NCI-H2227 (cell line): ENCODE results near the gene AHDC1.
A peak's percentile ranks its signal among the peaks of the same experiment; 100 is the strongest.
"Not testable (repeated sequence)": the region's sequence is repeated elsewhere in the genome, so short reads cannot be mapped to it uniquely, and the experiment has no call there.

Experiments used
- DNase-seq: peaks from one replicate; lab custom pipeline; 2025; ENCODE audit not compliant: unreplicated experiment; lab: John Stamatoyannopoulos, UW

AHDC1 gene

DNA sequence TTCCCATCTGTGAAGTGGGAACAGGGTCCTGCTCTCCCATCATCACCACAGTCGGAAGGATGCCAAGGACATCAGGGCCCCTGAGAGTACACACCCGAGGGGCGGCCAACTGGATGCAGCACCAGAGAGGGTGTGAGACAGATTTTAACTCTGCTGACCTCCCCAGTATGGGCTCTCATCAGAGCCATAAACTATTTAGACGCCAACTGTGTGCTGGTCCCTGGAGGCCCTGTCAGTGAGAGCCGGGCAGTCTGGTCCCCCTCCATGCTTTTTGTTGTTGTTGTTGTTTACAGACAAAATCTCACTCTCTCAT, 29.3 kb upstream of the AHDC1 start:
- DNase-seq = no peak

DNA sequence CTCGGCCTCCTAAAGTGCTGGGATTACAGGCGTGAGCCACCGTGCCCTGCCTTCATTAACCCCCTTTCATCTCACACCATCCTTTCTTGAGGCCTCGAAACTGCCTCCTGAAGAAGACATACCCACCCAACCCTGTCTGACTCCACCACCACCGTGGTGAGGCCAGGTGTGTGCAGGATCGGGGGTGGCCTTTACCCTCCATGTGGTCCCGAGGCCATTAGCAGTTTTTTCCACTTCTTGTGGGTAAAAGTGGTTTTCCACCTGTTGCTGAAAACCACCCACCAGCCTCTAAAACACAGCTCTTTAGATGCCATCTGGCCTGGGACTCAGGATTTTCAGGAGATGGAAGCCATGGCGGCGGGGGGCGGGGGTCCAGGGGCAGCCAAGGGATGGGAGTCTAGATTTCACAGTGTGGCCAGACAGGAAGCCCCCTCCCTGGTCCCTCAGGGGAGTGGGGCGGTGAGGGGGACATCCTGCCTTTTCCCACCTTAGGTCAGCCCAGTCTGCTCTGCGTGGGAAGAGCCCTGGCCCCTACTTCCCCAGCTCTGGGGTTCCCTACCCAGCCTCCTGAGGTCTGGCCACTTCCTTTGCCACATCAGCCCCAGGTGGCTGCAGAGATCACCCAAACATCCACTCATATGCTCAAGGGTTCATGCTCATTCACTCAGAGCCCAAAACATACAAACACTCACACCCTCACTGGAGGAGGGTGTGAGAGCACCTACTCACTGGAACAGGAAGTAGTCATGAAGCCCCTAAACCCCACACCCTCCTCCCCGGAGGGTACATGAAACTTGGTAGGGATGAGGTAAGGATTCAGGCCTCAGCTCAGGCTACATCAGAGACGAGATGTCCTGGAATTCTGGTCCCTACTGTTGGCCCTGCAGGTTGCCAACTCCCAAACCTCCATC, 28.7 kb upstream of the AHDC1 start:
- DNase-seq = no peak

DNA sequence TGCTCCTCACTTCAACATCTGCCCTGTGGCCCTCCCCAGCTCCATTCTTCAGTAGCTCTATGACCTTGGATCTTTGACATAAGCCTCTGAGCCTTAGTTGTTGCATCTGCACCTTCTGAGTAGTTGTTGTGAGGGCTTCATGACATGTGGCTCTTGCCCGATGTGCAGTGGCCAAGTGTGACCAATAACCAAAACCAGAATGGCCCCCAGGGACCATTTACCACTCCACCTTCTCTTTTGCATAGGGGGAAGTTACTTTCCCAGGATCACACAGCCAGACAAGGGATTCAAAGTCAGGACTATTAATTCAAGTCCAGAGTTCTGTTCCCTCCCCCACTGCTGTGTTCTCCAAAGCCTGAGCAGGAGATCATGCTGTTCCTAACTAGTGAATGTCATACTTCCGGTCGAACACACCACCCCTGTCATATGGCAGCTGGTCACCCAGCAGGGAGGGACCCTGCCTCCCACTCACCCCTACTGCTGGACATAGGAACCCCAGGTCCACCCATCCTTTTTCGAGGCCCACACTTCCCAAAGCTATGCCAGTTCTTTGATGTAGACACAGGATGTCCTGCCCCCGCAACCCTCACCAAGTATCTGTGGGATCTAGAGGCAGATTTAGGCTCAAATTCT, 27.0 kb upstream of the AHDC1 start:
- DNase-seq = no peak

DNA sequence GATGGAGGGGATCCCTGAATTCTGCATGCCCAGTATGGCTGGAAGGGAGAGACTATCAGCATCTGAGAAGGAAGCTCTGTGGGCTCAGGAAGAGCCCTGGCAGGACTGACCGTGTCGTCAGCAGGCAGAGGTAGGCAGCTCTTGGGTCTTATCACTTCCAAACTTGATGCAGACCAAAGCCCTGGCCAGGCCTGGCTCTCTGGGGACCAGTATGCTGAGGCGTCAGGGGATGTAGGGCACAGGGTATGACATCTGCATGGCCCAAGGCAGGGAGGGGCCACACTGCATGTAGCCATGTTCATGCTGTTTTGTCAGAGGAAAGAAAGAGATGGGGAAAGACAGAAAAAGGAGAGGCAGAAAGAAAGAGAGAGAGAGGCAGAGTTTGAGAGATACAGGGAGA, 24.8 kb upstream of the AHDC1 start:
- no peak for DNase-seq

DNA sequence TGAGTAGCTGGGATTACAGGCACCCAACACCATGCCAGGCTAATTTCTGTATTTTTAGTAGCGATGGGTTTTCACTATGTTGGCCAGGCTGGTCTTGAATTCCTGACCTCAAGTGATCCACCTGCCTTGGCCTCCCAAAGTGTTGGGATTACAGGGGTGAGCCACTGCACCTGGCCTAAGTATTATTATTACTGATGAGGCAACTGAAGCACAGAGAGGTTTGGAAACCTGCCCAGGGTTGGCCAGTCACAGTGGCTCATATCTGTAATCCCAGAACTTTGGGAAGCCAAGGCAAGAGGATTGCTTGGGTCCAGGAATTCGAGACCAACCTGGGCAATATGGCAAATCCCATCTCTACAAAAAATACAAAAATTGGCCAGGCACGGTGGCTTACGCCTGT, 23.8 kb upstream of the AHDC1 start:
- DNase-seq = not testable (repeated sequence)

DNA sequence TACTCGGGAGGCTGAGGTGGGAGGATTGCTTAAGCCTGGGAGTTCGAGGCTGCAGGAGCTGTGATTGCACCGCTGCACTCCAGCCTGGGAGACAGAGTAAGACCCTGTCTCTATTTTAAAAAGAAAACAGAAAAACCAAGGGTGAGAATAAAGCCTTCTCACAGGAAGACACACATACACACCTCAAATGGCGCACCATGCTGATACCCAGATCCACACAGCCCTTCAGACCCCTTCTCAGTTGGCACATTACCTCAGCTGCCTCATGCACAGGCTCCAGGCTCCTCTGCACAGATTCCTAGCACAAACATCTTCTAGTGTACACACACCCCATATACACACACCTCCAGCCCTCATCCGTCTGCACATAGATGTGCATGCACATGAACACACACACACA, 23.1 kb upstream of the AHDC1 start:
- no peak for DNase-seq

DNA sequence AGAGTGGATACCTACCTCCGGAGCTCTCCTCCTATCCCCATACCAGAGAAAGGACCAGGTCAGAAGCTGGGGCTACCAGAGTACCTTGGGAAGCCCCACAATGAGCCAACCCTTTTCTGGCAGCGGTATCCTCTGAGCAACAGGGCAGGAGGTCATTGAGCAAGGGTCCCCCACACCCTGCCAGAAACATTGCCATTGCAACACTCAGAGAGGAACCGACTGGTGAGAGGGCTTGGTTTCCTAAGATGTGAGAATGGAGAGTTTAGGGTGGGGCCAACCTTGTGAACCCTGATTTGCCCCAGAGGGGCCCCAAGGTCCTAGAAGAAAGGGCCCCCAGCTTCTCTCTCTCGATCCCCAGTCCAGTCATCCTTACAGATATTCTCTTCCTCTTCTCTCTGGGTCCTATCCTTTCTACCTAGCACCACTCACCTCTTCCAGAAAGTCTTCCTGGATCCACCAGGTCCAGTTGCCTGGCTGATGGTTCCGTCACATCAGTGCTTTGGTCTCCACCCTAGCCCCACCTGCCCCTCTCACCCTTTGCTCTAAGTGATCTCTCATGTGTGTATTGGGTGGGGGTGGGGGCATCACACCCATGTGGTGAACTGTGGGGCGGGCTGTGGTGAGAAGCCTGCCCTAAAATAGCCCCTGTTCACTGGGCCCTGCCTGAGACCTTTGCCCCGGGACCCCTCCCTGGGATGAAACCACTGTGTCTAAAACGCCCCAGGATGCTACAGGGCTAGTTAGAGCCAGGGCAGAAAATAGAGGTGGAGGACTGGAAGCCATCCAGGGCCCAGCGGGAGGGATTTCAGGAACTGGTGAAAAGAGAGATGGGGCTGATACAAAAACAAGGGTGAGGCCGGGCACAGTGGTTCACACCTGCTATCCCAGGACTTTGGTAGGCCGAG, 22.3 kb upstream of the AHDC1 start:
- no peak for DNase-seq

DNA sequence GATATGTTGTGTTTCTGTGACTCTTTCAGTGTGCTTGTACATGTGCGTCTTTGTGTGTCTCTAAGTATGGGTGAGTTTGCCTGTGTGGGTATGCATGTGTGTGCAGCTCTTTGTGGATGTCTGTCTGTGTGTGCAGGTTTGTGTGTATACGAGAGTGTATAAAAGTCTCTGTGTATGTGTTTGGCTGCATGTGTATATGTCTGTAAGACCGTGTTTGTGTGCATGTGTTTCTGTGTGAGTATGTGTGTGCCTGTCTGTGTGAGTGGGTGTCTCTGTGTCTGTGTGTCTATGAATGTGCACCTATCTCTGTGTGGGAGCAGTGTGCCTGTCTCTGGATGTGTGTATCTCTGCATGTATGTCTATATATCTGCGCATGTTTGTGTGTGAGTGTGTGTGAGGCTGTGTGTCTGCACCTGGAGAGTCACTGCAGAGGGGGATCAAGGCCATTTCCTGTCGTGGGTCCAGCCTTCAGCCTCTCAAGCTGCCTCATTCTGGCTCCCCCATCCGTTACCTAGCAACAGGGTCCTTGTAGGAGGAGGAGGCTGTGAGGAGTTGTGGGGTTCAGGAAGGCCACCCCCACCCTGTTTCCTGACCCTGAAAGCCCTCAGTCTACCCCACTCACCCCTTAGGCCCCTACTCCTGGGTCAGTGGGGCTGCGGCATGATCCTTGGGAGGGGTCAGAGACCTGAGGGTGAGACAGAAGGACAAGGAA, 20.7 kb upstream of the AHDC1 start:
- peak; percentile 37 for DNase-seq

DNA sequence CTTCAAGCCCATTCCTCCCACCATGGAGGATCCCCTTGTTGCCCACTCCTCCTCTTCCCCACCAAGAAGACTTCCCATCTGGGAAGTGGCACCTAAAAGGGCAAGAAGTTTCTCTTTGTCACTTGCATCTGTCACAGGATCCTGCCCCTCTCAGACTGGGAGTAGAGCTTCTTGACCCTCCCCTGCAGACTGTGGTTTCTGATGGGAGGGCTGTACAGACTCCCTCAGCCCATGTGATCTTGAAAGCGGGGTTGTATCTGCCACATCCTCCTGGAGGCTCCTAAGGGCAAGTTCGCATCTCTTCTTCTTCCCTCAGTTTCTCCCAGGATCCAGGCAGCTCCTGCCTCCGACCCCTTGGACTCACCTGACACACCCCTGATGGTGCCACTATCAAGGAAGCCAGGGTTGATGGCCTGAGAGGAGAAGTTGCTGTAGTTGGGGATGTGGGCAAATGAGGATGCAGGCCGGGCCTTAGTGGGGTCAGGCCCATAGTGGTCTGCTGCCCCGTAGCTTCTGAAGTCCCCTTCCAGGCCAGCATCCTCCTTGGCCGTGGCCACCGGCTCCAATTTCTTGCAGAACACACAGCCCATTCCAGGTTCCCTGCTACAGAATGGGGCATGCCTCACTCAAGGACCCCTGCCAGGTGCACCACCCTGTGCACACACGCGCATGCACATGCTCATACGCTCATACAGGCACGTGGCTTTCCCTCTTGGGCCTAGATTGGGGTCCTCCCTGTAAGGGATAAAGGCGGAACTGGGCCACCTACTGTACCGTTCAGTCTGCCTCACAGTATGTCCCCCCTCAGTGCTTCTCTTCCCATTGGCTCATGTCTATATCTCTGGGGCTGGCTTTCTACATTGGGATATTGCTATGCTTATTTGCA, 19.6 kb upstream of the AHDC1 start:
- no peak for DNase-seq

DNA sequence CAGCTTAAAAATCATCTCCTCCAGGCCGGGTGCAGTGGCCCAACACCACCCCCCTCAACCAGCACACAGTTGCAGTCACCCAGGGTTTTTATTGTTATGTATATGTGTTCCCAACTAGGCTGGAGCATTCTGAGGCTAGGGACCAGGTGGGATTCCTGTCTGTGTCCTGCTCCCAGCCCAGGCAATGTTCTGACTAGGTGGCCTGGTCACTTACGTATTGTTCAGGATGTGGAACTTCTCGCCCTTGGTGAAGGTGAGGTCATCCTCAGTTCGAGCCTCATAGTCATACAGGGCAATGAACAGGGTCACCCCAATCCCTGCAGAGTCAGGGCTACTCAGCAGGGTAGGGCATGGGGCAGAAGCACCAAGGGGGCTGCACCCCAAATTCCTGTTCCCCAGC, 18.9 kb upstream of the AHDC1 start:
- no peak for DNase-seq

DNA sequence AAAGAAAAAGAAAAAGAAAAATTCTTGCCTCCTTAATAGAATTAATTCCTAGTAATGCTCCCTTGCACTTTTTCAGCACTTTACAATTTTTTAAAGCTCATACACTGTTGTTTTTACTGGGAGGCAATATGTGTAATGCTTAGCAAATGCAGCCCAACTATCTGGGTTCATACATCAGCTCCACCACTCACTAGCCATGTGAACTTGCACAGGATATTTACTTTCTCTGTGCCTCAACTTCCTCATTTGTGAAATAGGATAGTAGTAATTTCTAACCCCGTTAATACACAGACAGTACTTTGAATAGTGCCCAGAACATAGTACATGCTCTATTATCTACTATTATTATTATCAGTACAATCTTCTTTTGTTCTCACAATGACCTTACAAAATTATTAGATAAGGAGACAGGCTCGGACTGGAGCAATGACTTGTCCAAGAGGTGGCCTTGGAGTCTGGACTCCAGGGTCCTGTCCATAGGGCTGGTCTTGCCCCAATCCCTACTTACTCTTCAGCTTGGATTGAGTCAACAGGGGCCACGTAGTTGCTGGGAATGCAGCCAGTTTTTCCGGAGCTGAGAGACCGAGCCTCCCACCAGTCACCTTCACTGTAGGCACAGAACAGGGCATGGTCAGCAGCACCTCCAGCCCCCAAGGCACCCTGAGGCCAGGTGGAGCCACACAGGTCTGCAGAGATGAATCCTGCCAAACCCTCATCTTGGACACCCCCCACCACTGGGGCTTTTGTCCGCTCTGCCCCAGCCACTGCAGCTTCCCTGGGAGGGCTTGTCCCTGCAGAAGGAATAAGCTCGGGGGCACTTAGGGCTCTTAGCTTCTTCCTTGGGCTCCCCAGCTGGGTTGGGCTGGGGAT, 17.3 kb upstream of the AHDC1 start:
- DNase-seq = no peak

DNA sequence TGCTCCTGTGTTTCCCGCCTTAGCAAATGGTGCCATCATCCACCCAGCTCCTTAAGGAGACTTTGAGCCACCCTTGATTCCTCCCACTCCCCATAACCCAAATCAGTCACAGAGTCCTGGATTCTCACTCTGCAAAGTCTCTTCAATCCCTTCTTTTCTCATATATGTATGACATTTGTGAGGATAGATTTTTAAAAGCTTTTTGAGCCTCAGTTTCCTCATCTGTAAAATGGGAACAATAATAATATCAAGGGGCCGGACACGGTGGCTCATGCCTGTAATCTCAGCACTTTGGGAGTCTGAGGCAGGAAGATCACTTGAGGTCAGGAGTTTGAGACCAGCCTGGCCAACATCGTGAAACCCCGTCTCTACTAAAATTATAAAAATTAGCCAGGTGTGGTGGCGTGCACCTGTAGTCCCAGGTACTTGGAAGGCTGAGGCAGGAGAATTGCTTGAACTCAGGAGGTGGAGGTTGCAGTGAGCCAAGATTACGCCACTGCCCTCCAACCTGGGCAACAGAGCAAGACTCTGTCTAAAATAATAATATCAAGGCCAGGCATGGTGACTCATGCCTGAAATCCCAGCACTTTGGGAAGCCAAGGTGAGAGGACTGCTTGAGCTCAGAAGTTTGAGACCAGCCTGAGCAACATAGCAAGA, 16.0 kb upstream of the AHDC1 start:
- not testable (repeated sequence) for DNase-seq

DNA sequence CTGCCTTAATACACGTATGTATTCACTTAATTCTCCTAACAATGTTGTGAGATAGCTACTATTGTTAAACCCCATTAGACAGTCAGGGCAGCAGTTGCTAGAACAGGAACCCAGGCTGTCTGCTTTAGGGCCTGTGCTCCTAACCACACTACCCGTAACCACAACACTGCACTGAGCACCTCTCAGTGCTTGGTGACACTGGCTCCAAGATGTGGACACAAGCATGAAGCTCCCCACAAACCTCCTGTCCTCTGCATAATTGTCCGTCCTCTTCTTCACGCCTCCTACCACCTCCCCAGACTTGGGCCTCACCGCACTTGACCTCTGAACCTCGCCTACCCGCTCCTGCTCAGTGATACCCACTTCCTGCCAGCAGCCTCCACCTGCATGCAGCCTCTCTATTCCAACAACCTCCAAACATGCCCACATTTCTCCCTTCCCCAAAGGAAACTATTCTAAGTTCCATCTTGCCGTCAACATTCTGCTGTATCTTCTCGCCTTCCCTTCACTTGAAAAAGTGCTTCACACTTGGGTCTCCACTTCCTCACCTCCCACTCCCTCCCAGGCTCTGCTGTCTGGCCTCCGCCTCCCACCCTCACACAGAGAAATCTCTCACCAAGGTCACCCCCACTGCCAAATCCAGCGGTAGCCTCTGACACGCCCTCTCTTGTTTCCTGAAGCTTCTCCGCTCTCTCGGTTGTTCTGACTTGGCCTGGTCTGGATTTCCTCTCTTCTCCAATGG, 14.6 kb upstream of the AHDC1 start:
- no peak for DNase-seq

DNA sequence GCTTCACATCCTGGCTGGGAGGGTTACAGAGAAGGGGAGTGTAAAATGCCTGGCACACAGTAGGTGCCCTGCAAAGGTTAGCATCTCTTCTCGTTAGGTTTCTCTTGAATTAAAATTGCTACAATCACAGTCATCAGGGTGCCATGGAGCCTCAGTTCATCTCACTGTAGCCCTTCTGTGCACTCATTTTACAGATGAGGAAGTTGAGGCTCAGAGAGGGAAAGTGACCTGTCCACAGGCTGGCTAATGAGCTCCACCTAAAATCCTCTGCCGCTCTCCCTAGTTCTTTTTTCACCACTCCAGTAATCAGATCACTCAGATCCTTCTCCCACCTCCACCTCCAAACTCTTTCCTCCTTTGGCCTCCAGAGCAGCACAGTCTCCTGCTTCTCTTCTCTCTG, 13.5 kb upstream of the AHDC1 start:
- no peak for DNase-seq

DNA sequence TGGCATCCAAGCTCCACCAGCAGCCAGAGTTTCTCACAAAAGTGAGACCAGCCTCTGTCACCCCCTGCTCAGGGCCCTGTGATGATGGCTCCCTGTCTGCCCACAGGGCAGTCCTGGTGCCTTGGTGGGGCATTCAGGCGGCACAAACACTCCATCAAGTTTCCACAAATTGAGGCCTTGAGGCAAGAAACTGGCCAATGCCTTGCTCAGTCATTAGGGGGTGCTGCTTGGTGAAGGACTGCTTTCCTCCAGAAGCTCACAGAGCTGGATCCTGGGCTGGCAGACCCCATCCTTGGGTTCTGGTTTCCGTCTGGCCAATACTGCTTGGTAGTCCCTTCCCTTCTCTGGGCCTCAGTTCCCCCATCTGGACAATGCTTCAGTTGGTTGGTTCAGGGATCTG, 12.5 kb upstream of the AHDC1 start:
- DNase-seq = no peak

DNA sequence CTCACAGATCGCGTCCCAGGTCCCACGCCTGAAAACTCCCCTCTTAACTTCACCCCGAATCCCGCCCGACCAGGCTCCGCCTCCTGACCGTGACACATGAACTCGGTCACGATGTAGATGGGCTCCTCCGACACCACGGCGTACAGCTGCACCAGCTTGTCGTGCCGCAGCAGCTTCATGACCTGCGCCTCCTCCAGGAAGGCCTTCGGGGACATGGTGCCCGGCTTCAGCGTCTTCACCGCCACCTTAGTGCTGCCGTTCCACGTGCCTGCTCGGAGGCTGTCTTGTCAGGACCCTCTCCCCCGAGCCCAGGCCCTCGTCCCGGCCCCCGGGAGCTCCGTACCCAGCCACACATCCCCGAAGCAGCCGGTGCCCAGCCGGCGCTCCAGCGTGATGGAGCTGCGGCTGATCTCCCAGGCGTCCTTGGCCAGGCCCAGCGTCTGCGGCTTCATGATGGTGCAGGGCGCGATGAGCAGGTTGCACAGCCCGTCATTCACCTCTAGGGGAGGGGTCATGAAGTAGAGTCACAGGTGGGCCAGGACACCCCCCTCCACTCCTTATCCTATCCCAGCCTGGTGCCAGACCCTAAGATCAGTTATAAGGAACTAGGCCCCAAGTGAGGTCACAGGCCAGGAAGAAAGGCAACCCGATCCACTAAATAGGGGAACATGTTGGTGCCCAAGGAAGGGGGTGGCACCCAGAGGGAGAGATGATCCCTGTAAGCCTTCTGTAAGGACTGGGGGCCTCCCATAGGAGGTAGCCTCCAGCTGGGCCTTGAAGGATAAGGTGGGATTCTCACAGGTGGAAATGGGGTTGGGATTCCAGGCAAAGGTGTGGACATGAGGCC, 11.6 kb upstream of the AHDC1 start:
- no peak for DNase-seq
